Neural cell (in vitro differentiated cells): ENCODE measurements around the gene B3GALT6. TPM values are rescaled to one million over a fixed set of nuclear protein-coding genes. Genes with fewer than 3 reads are reported as not detected.

Experiments
- H2AFZ ChIP-seq: fragments of 200-600, 300-800 bp; sonication (generic), shearing (Covaris generic); 2 replicates; pipeline ENCODE4 v1.6.0; 2014; ENCODE audit warnings: low read depth, mild to moderate bottlenecking, antibody characterized with exemption, low read length, moderate library complexity
- H3F3A ChIP-seq: fragments of 200-600 bp; shearing (Covaris generic); 2 replicates; pipeline ENCODE4 v1.6.1; 2016; ENCODE audit warnings: mild to moderate bottlenecking, moderate library complexity, mixed read lengths, antibody characterized with exemption, low read length; ENCODE audit not compliant: insufficient read depth, poor library complexity, severe bottlenecking
- H3K27ac ChIP-seq: fragments of 200-600, 300-800 bp; sonication (generic), shearing (Covaris generic); 2 replicates; pipeline ENCODE4 v1.5.1; 2014; ENCODE audit warnings: mild to moderate bottlenecking, low read length, moderate library complexity
- H3K27me3 ChIP-seq: fragments of 300-800, 200-600 bp; sonication (generic), shearing (Covaris generic); 2 replicates; pipeline ENCODE4 v1.6.0; 2014; ENCODE audit warnings: mild to moderate bottlenecking, low read depth, low read length, moderate library complexity; ENCODE audit not compliant: insufficient read depth
- H3K36me3 ChIP-seq: fragments of 300-800, 200-600 bp; sonication (generic), shearing (Covaris generic); 2 replicates; pipeline ENCODE4 v1.5.1; 2014; ENCODE audit warnings: mild to moderate bottlenecking, antibody characterized with exemption, low read length, moderate library complexity; ENCODE audit not compliant: insufficient read depth
- H3K4me2 ChIP-seq: fragments of 300-800, 200-600 bp; sonication (generic), shearing (Covaris generic); 2 replicates; pipeline ENCODE4 v1.6.0; 2014; ENCODE audit warnings: mild to moderate bottlenecking, low read length
- H3K4me3 ChIP-seq: fragments of 300-800, 200-600 bp; sonication (generic), shearing (Covaris generic); 2 replicates; pipeline ENCODE4 v1.5.1; 2014; ENCODE audit warnings: mild to moderate bottlenecking, low read length, moderate library complexity
- H3K79me2 ChIP-seq: fragments of 200-600 bp; shearing (Covaris generic); replicated peaks from 2 replicates; pipeline ENCODE4 v1.6.0; 2014; ENCODE audit warnings: mild to moderate bottlenecking, low read length, moderate library complexity; ENCODE audit not compliant: insufficient read depth
- H3K9ac ChIP-seq: fragments of 300-800, 200-600 bp; sonication (generic), shearing (Covaris generic); 2 replicates; pipeline ENCODE4 v1.6.1; 2016; ENCODE audit warnings: mild to moderate bottlenecking, low read length, mixed read lengths
- H3K9me2 ChIP-seq: fragments of 200-600 bp; shearing (Covaris generic); 2 replicates; pipeline ENCODE4 v1.6.1; 2016; ENCODE audit warnings: mild to moderate bottlenecking, low read length, mixed read lengths; ENCODE audit not compliant: insufficient read depth
- H3K9me3 ChIP-seq: fragments of 200-600, 300-800 bp; sonication (generic), shearing (Covaris generic); 2 replicates; pipeline ENCODE4 v1.6.1; 2016; ENCODE audit warnings: mild to moderate bottlenecking, mixed run types, low read length, moderate library complexity, mixed read lengths
- H4K20me1 ChIP-seq: fragments of 200-600 bp; shearing (Covaris generic); 2 replicates; pipeline ENCODE4 v1.6.1; 2016; ENCODE audit warnings: mild to moderate bottlenecking, mixed run types; ENCODE audit not compliant: insufficient read depth
- CTCF ChIP-seq: fragments of 450-650 bp; IDR thresholded peaks from 2 replicates; pipeline ENCODE4 v1.5.1; 2014; ENCODE audit warnings: antibody characterized with exemption, mild to moderate bottlenecking, moderate library complexity; ENCODE audit not compliant: poor library complexity, severe bottlenecking
- EP300 ChIP-seq: fragments of 450-650 bp; conservative IDR thresholded peaks from 2 replicates; pipeline ENCODE4 v1.6.1; 2014; ENCODE audit warnings: antibody characterized with exemption, mild to moderate bottlenecking, moderate library complexity; ENCODE audit not compliant: poor library complexity, severe bottlenecking
- EZH2 ChIP-seq: fragments of 200-600, 300-800 bp; shearing (Covaris generic), sonication (generic); IDR thresholded peaks from 2 replicates; pipeline ENCODE4 v1.6.1; 2014; ENCODE audit warnings: antibody characterized with exemption, low read length, borderline replicate concordance, mild to moderate bottlenecking; ENCODE audit not compliant: insufficient read depth, poor library complexity, severe bottlenecking
- MXI1 ChIP-seq: fragments of 450-650 bp; conservative IDR thresholded peaks from 2 replicates; pipeline ENCODE4 v1.6.1; 2014; ENCODE audit warnings: antibody characterized with exemption, mild to moderate bottlenecking; ENCODE audit not compliant: poor library complexity, severe bottlenecking
- POLR2AphosphoS5 ChIP-seq: IDR thresholded peaks from 2 replicates; pipeline ENCODE4 v1.6.1; 2012
- RAD21 ChIP-seq: fragments of 450-650 bp; conservative IDR thresholded peaks from 2 replicates; pipeline ENCODE4 v1.6.1; 2014; ENCODE audit warnings: antibody characterized with exemption, mild to moderate bottlenecking, moderate library complexity
- REST ChIP-seq: IDR thresholded peaks from 2 replicates; pipeline ENCODE4 v1.6.1; 2012; ENCODE audit warnings: borderline replicate concordance
- SMC3 ChIP-seq: fragments of 450-650 bp; conservative IDR thresholded peaks from 2 replicates; pipeline ENCODE4 v1.6.1; 2014; ENCODE audit warnings: antibody characterized with exemption, mild to moderate bottlenecking, moderate library complexity; ENCODE audit not compliant: poor library complexity
- TAF1 ChIP-seq: IDR thresholded peaks from 2 replicates; pipeline ENCODE4 v1.6.1; 2012; ENCODE audit warnings: low read depth
- polyA plus RNA-seq: library from polyadenylated mRNA; depleted of rRNA; stranded (reverse); fragments of >200 nt; gene quantifications from 2 replicates; pipeline ENCODE4 v1.2.3, GENCODE V29; 2014

The B3GALT6 gene
- polyA plus RNA-seq, 1 donor from 2014 or later: 46.5 TPM

DNA sequence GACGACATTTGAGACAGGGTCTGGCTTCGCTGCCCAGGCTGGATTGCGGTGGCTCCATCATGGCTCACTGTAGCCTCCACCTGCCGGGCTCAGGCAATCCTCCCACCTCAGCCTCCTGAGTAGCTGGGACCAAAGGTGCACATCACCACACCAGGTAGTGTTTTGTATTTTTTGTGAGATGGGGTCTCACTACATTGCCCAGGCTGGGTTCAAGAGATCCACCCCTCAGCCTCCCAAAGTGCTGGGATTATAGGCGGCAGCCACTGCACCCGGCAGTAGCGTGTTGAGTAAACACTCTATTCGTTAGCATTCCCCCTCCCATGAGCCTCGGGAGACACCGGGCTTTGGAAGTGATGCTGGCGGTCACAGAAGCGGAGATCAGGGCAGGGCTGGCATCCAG lies 21.3 kb downstream of the B3GALT6 start:
- H3K27me3 ChIP-seq: no peaks in the 10 kb centered on the region
- no peaks in the 10 kb centered on the region for H3K9me3 ChIP-seq
- H3K79me2 ChIP-seq: no peaks in the 10 kb centered on the region
- H3K27ac ChIP-seq: no peak overlapping the region
- H3K9ac ChIP-seq: no peak overlapping the region
- H3K4me3 ChIP-seq: no peak overlapping the region
- no peaks in the 10 kb centered on the region for H3F3A ChIP-seq
- H4K20me1 ChIP-seq: no peaks in the 10 kb centered on the region
- no peaks in the 10 kb centered on the region for H3K9me2 ChIP-seq
- no peaks in the 10 kb centered on the region for H3K36me3 ChIP-seq
- no peak overlapping the region for H2AFZ ChIP-seq
- H3K4me2 ChIP-seq: no peak overlapping the region
- TF ChIP-seq CTCF (no peak), EZH2 (no peak), TAF1 (no peak), SMC3 (no peak), POLR2AphosphoS5 (no peak), EP300 (no peak), MXI1 (no peak), RAD21 (no peak), REST (no peak)

DNA sequence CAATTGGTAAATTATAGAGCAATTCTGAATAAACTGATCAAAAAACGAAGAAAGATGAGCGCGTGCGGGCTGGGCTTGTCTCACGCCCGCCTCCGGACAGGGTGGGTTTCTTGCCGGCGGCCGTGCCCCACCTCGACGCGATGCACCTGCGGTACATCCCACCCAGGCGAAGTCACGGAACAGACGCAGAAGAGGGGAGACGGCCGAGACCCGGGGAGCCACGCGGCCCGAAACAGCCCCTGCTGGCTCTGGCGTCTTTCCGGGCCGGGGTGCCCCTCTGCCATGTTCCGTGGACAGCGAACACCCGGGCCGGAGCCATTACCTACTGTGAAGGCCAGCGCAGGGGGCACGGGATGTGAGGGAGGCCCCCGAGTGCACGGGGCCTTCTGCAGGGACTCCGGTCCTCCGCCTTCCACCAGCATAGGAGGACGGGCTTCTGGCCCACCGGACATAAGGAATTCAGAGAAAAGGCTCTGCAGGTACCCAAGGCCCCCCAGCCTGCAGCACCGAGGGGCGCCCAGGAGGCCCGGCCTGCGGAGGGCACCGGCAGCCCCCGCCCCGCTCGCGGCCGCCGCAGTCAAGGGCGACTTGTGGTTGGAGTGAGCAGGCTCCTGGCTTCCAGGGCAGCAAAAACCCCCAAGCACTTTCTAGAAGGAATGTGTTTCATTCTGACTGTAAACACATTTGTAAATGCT lies 22.1 kb downstream of the B3GALT6 start:
- H3F3A ChIP-seq: no peaks in the 10 kb centered on the region
- no peak overlapping the region for H3K9ac ChIP-seq
- no peak overlapping the region for H3K4me3 ChIP-seq
- no peaks in the 10 kb centered on the region for H3K36me3 ChIP-seq
- H2AFZ ChIP-seq: no peak overlapping the region
- no peaks in the 10 kb centered on the region for H3K9me3 ChIP-seq
- H3K79me2 ChIP-seq: no peaks in the 10 kb centered on the region
- TF ChIP-seq EZH2 (no peak), REST (no peak), EP300 (no peak), TAF1 (no peak), CTCF (no peak), SMC3 (no peak), RAD21 (no peak), POLR2AphosphoS5 (no peak), MXI1 (no peak)
- no peak overlapping the region for H3K4me2 ChIP-seq
- no peaks in the 10 kb centered on the region for H4K20me1 ChIP-seq
- no peak overlapping the region for H3K27ac ChIP-seq
- no peaks in the 10 kb centered on the region for H3K9me2 ChIP-seq
- no peaks in the 10 kb centered on the region for H3K27me3 ChIP-seq
